Measurements from ENCODE around the gene KDM1A.

KDM1A gene

GRCh38 chr1:23101101-23101827 is 82.0 kb downstream of the KDM1A start:
- DNase-seq (ENCODE audit: low read depth): no peak

GRCh38 chr1:23101887-23102286 is 82.6 kb downstream of the KDM1A start:
- DNase-seq (ENCODE audit: low read depth): no peak
- no peak overlapping the region for H3K4me3 ChIP-seq (ENCODE audit: low read depth, low read length)

More at GRCh38 chr1:23101101-23101827, 82.0 kb downstream of the KDM1A start:
- H3K4me3 ChIP-seq (ENCODE audit: low read depth, low read length): no peak overlapping the region

GRCh38 chr1:23102289-23102688 is 83.0 kb downstream of the KDM1A start:
- no peak for DNase-seq (ENCODE audit: low read depth)
- no peak overlapping the region for H3K4me3 ChIP-seq (ENCODE audit: low read depth, low read length)

GRCh38 chr1:23103001-23103889 is 84.0 kb downstream of the KDM1A start:
- no peak overlapping the region for H3K4me3 ChIP-seq (ENCODE audit: low read depth, low read length)
- DNase-seq (ENCODE audit: low read depth): no peak

GRCh38 chr1:23108918-23109533 is 89.8 kb downstream of the KDM1A start:
- H3K4me3 ChIP-seq (ENCODE audit: low read depth, low read length): no peak overlapping the region
- no peak for DNase-seq (ENCODE audit: low read depth)

GRCh38 chr1:23110391-23110790 is 91.1 kb downstream of the KDM1A start:
- H3K4me3 ChIP-seq (ENCODE audit: low read depth, low read length): no peak overlapping the region
- DNase-seq (ENCODE audit: low read depth): no peak

- H3K4me3 ChIP-seq (ENCODE audit: low read depth, low read length): no peak overlapping the region
- DNase-seq (ENCODE audit: low read depth): no peak
Measured at GRCh38 chr1:23111600-23112535, 92.6 kb downstream of the KDM1A start.

- no peak for DNase-seq (ENCODE audit: low read depth)
- no peak overlapping the region for H3K4me3 ChIP-seq (ENCODE audit: low read depth, low read length)
Measured at GRCh38 chr1:23114424-23115079, 95.3 kb downstream of the KDM1A start.

- DNase-seq (ENCODE audit: low read depth): no peak
- no peak overlapping the region for H3K4me3 ChIP-seq (ENCODE audit: low read depth, low read length)
Measured at GRCh38 chr1:23116216-23116836, 97.1 kb downstream of the KDM1A start.

GRCh38 chr1:23116921-23117699 is 97.8 kb downstream of the KDM1A start:
- H3K4me3 ChIP-seq (ENCODE audit: low read depth, low read length): no peak overlapping the region
- no peak for DNase-seq (ENCODE audit: low read depth)

- DNase-seq (ENCODE audit: low read depth): no peak
- no peak overlapping the region for H3K4me3 ChIP-seq (ENCODE audit: low read depth, low read length)
Measured at GRCh38 chr1:23118407-23118806, 99.1 kb downstream of the KDM1A start.

GRCh38 chr1:23118957-23119792 is 99.9 kb downstream of the KDM1A start:
- no peak for DNase-seq (ENCODE audit: low read depth)
- H3K4me3 ChIP-seq (ENCODE audit: low read depth, low read length): no peak overlapping the region

GRCh38 chr1:23120383-23120782 is 101.1 kb downstream of the KDM1A start:
- H3K4me3 ChIP-seq (ENCODE audit: low read depth, low read length): no peak overlapping the region
- DNase-seq (ENCODE audit: low read depth): no peak

- DNase-seq (ENCODE audit: low read depth): no peak
- no peak overlapping the region for H3K4me3 ChIP-seq (ENCODE audit: low read depth, low read length)
Measured at GRCh38 chr1:23122023-23122748, 102.9 kb downstream of the KDM1A start.

GRCh38 chr1:23122796-23123195 is 103.5 kb downstream of the KDM1A start:
- DNase-seq (ENCODE audit: low read depth): no peak
- H3K4me3 ChIP-seq (ENCODE audit: low read depth, low read length): no peak overlapping the region

GRCh38 chr1:23123528-23123927 is 104.3 kb downstream of the KDM1A start:
- no peak for DNase-seq (ENCODE audit: low read depth)
- H3K4me3 ChIP-seq (ENCODE audit: low read depth, low read length): no peak overlapping the region

Measured in skeletal muscle cell (primary cell).